ENCODE results near the gene ZBTB7C.

The ZBTB7C gene

DNA sequence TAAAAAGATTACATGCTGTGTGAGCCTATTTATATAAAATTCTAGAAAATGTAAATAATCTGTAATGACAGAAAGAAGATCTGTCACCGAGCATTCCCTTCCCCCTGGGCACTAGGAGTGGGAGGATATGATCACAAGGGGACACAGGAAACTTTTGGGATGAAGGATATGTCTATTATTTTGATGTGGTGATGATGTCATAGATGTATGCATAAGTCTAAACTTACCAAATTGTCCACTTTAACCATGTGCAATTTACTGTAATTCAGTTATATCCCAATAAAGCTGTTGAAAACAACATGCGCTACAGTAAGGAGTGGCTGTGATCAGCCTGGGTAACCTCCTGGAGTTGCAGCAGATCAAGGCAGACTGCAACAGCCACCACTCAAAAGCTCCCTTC is 148.9 kb downstream of the ZBTB7C start:
- Histone ChIP-seq H4K20me1 (ENCODE audit: insufficient read depth, low read length) (0 out of 2 replicates have a peak, but pooled peaks cover 4% of the 10 kb centered on the region), H3K27me3 (ENCODE audit: insufficient read depth, low read length, poor library complexity) (peaks cover 14% of the 10 kb centered on the region), H3K36me3 (ENCODE audit: insufficient read depth, low read length) (no peaks in the 10 kb centered on the region), H3K4me2 (ENCODE audit: insufficient read depth, low read length) (no peak overlapping the region), H3K79me2 (ENCODE audit: insufficient read depth, low read length) (no peaks in the 10 kb centered on the region), H3K4me3 (ENCODE audit: low read depth in 1 of 2, low read length in 2 of 2) (no peak overlapping the region), H3K4me1 (ENCODE audit: insufficient read depth, low read length) (no peaks in the 10 kb centered on the region), H3K9me3 (ENCODE audit: insufficient read depth, low read length, severe bottlenecking) (no peaks in the 10 kb centered on the region), H2AFZ (ENCODE audit: low read depth, low read length) (no peak overlapping the region), H3K9ac (ENCODE audit: low read depth, low read length) (no peak overlapping the region), H3K27ac (ENCODE audit: low read length) (no peak overlapping the region)
- TF ChIP-seq EZH2 (IDR thresholded peaks at IDR 0.05; ENCODE audit: borderline replicate concordance, low read depth, low read length, severe bottlenecking) = no peak
- TF ChIP-seq, protein P1, sequence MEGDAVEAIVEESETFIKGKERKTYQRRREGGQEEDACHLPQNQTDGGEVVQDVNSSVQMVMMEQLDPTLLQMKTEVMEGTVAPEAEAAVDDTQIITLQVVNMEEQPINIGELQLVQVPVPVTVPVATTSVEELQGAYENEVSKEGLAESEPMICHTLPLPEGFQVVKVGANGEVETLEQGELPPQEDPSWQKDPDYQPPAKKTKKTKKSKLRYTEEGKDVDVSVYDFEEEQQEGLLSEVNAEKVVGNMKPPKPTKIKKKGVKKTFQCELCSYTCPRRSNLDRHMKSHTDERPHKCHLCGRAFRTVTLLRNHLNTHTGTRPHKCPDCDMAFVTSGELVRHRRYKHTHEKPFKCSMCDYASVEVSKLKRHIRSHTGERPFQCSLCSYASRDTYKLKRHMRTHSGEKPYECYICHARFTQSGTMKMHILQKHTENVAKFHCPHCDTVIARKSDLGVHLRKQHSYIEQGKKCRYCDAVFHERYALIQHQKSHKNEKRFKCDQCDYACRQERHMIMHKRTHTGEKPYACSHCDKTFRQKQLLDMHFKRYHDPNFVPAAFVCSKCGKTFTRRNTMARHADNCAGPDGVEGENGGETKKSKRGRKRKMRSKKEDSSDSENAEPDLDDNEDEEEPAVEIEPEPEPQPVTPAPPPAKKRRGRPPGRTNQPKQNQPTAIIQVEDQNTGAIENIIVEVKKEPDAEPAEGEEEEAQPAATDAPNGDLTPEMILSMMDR (IDR thresholded peaks at IDR 0.05; ENCODE audit: borderline replicate concordance, extremely low read depth, low read length, poor library complexity, severe bottlenecking) = no peak
- ATAC-seq (ENCODE audit: insufficient read depth, low read depth) = no peak
- no peak for DNase-seq

DNA sequence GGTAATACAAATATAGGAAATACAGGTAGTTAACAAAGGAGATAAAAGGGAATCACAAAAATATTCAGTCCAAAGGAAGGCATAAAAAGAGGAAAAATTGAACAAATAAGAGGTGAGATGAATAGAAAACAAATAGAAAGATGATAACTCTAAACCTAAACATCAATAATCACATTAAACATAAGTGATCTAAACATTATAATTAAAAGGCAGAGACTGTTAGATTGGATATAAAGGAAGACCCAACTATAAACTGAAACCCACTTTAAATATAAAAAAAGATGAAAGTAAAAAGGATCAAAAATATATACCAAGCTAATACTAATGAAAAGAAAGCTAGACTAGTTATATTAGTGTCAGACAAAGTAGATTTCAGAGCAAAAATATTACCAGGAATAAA is 152.3 kb downstream of the ZBTB7C start:
- Histone ChIP-seq H3K9me3 (ENCODE audit: insufficient read depth, low read length, severe bottlenecking) (no peaks in the 10 kb centered on the region), H4K20me1 (ENCODE audit: insufficient read depth, low read length) (no peaks in the 10 kb centered on the region), H3K27me3 (ENCODE audit: insufficient read depth, low read length, poor library complexity) (peaks cover 3% of the 10 kb centered on the region), H3K4me2 (ENCODE audit: insufficient read depth, low read length) (no peak overlapping the region), H3K79me2 (ENCODE audit: insufficient read depth, low read length) (no peaks in the 10 kb centered on the region), H3K4me1 (ENCODE audit: insufficient read depth, low read length) (no peaks in the 10 kb centered on the region), H3K36me3 (ENCODE audit: insufficient read depth, low read length) (no peaks in the 10 kb centered on the region), H3K4me3 (ENCODE audit: low read depth in 1 of 2, low read length in 2 of 2) (no peak overlapping the region), H3K9ac (ENCODE audit: low read depth, low read length) (no peak overlapping the region), H3K27ac (ENCODE audit: low read length) (no peak overlapping the region), H2AFZ (ENCODE audit: low read depth, low read length) (no peak overlapping the region)
- TF ChIP-seq EZH2 (IDR thresholded peaks at IDR 0.05; ENCODE audit: borderline replicate concordance, low read depth, low read length, severe bottlenecking) = no peak
- TF ChIP-seq, protein P1 (IDR thresholded peaks at IDR 0.05; ENCODE audit: borderline replicate concordance, extremely low read depth, low read length, poor library complexity, severe bottlenecking) = no peak
- DNase-seq = no peak
- no peak for ATAC-seq (ENCODE audit: insufficient read depth, low read depth)

DNA sequence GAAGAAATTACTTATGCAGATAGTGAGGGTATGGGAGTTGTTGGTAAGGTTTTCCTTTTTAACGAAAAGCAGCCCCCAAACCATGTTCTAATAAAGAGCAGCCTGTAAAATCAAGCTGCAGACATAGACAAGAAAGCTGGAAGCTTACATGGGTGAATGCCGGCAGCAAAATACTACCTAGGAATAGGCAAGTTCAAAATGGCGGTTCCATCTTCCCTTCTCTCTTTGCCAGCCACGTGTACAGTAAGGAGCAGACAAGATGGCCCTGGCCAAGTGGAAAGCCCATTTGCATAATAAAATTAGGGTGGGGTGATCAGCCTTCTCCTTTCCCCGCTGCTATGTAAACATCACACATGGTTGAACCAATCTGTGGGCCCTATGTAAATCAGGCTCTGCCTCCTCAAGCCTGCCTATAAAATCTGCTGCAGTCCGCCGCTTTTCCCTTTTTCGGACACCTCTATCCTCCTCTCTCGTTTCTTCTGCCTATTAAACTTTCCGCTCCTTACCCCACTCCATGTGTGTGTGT is 155.0 kb downstream of the ZBTB7C start:
- H3K9me3 ChIP-seq (ENCODE audit: insufficient read depth, low read length, severe bottlenecking) = no peaks in the 10 kb centered on the region
- no peak for TF ChIP-seq EZH2 (IDR thresholded peaks at IDR 0.05; ENCODE audit: borderline replicate concordance, low read depth, low read length, severe bottlenecking)
- TF ChIP-seq, protein P1 (IDR thresholded peaks at IDR 0.05; ENCODE audit: borderline replicate concordance, extremely low read depth, low read length, poor library complexity, severe bottlenecking) = no peak
- H4K20me1 ChIP-seq (ENCODE audit: insufficient read depth, low read length) = no peaks in the 10 kb centered on the region

DNA sequence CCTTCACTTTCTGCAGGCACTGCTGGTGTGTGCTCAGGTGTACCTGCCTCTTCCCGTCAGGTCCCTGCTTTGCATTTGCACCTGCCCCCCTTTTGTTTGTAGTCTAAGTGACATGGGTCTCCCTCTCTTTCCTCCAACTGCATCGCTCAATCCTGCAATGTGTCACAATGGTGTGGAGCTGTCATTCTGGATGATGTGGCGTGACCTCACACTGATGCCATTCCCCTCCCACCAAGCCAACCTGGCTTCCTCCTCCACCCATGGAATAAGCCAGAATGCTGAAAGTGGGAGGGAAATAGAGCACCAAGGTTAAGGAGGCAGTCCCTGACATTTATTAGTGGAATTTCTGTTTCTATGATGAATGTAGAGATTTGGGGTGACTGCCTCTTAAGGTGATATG is 156.7 kb downstream of the ZBTB7C start:
- no peak for ATAC-seq (ENCODE audit: insufficient read depth, low read depth)
- H3K79me2 ChIP-seq (ENCODE audit: insufficient read depth, low read length) = no peaks in the 10 kb centered on the region
- H3K9me3 ChIP-seq (ENCODE audit: insufficient read depth, low read length, severe bottlenecking) = no peaks in the 10 kb centered on the region
- no peak overlapping the region for H3K27ac ChIP-seq (ENCODE audit: low read length)
- no peak overlapping the region for H3K9ac ChIP-seq (ENCODE audit: low read depth, low read length)
- H3K4me3 ChIP-seq (ENCODE audit: low read depth in 1 of 2, low read length in 2 of 2) = no peak overlapping the region
- no peak for DNase-seq
- no peaks in the 10 kb centered on the region for H4K20me1 ChIP-seq (ENCODE audit: insufficient read depth, low read length)
- no peak for TF ChIP-seq EZH2 (IDR thresholded peaks at IDR 0.05; ENCODE audit: borderline replicate concordance, low read depth, low read length, severe bottlenecking)
- TF ChIP-seq, protein P1 (IDR thresholded peaks at IDR 0.05; ENCODE audit: borderline replicate concordance, extremely low read depth, low read length, poor library complexity, severe bottlenecking) = no peak
- H3K4me2 ChIP-seq (ENCODE audit: insufficient read depth, low read length) = no peak overlapping the region
- H2AFZ ChIP-seq (ENCODE audit: low read depth, low read length) = no peak overlapping the region
- no peaks in the 10 kb centered on the region for H3K36me3 ChIP-seq (ENCODE audit: insufficient read depth, low read length)
- H3K27me3 ChIP-seq (ENCODE audit: insufficient read depth, low read length, poor library complexity) = peaks cover 3% of the 10 kb centered on the region
- H3K4me1 ChIP-seq (ENCODE audit: insufficient read depth, low read length) = no peaks in the 10 kb centered on the region

More for the DNA sequence above, 155.0 kb downstream of the ZBTB7C start:
- H3K27ac ChIP-seq (ENCODE audit: low read length) = no peak overlapping the region
- H3K4me3 ChIP-seq (ENCODE audit: low read depth in 1 of 2, low read length in 2 of 2) = no peak overlapping the region
- no peak overlapping the region for H3K9ac ChIP-seq (ENCODE audit: low read depth, low read length)
- H3K79me2 ChIP-seq (ENCODE audit: insufficient read depth, low read length) = no peaks in the 10 kb centered on the region
- H2AFZ ChIP-seq (ENCODE audit: low read depth, low read length) = no peak overlapping the region
- H3K4me2 ChIP-seq (ENCODE audit: insufficient read depth, low read length) = no peak overlapping the region
- no peak for ATAC-seq (ENCODE audit: insufficient read depth, low read depth)
- H3K27me3 ChIP-seq (ENCODE audit: insufficient read depth, low read length, poor library complexity) = peaks cover 3% of the 10 kb centered on the region
- H3K4me1 ChIP-seq (ENCODE audit: insufficient read depth, low read length) = no peaks in the 10 kb centered on the region
- no peaks in the 10 kb centered on the region for H3K36me3 ChIP-seq (ENCODE audit: insufficient read depth, low read length)
- no peak for DNase-seq
